HG03196 (cell line): Measurements from ENCODE around the gene SEL1L3.
"Not testable (repeated sequence)": the region's sequence is repeated elsewhere in the genome, so short reads cannot be mapped to it uniquely, and the experiment has no call there.

ENCODE experiments used
- ATAC-seq: cut with Tn5 transposase; IDR thresholded peaks from one replicate; pipeline ENCODE4 v1.9.1; 2021; ENCODE audit not compliant: unreplicated experiment

Gene SEL1L3

GRCh38 chr4:25879991-25880651, 17.3 kb upstream of the SEL1L3 start:
- no peak for ATAC-seq

GRCh38 chr4:25879587-25879986, 16.8 kb upstream of the SEL1L3 start:
- no peak for ATAC-seq

GRCh38 chr4:25879091-25879584, 16.4 kb upstream of the SEL1L3 start:
- no peak for ATAC-seq

- ATAC-seq, result no peak
Observed at GRCh38 chr4:25878676-25879075, 15.9 kb upstream of the SEL1L3 start.

GRCh38 chr4:25875281-25875745, 12.5 kb upstream of the SEL1L3 start:
- peak; percentile 45 for ATAC-seq

- ATAC-seq, result peak; percentile 66
Observed at GRCh38 chr4:25874655-25875054, 11.9 kb upstream of the SEL1L3 start.

- ATAC-seq, result no peak
Observed at GRCh38 chr4:25873632-25874129, 10.9 kb upstream of the SEL1L3 start.

- no peak for ATAC-seq
Observed at GRCh38 chr4:25872851-25873631, 10.3 kb upstream of the SEL1L3 start.

GRCh38 chr4:25870081-25870480, 7.3 kb upstream of the SEL1L3 start:
- ATAC-seq, result no peak

GRCh38 chr4:25867781-25868294, 5.0 kb upstream of the SEL1L3 start:
- no peak for ATAC-seq

- not testable (repeated sequence) for ATAC-seq
Observed at GRCh38 chr4:25866401-25866800, 3.6 kb upstream of the SEL1L3 start.

- no peak for ATAC-seq
Observed at GRCh38 chr4:25865586-25865985, 2.8 kb upstream of the SEL1L3 start.

GRCh38 chr4:25863831-25864418, 1.1 kb upstream of the SEL1L3 start:
- no peak for ATAC-seq

GRCh38 chr4:25863347-25863784, 578 bp upstream of the SEL1L3 start:
- ATAC-seq, result no peak

GRCh38 chr4:25861951-25862410, 807 bp downstream of the SEL1L3 start:
- no peak for ATAC-seq

GRCh38 chr4:25861280-25861950, 1.4 kb downstream of the SEL1L3 start:
- no peak for ATAC-seq

GRCh38 chr4:25860586-25861279, 2.1 kb downstream of the SEL1L3 start:
- ATAC-seq, result no peak

- ATAC-seq, result peak; percentile 55
Observed at GRCh38 chr4:25859429-25860148, 3.2 kb downstream of the SEL1L3 start.

- no peak for ATAC-seq
Observed at GRCh38 chr4:25857851-25858400, 4.9 kb downstream of the SEL1L3 start.
